ENCODE measurements around the gene HLA-DOB. TPM values are rescaled to one million over a fixed set of nuclear protein-coding genes. Genes with fewer than 3 reads are reported as not detected.

Gene HLA-DOB
- total RNA-seq: not detected

- Histone ChIP-seq H3K27me3 (ENCODE audit: control insufficient read depth in 3 of 3, insufficient read depth in 3 of 3, low read length in 3 of 3) (no peaks in the 10 kb centered on the region), H3K36me3 (ENCODE audit: control insufficient read depth in 3 of 3, insufficient read depth in 3 of 3, low read length in 3 of 3) (no peaks in the 10 kb centered on the region), H3K9me3 (ENCODE audit: control insufficient read depth in 3 of 3, low read length in 3 of 3) (no peaks in the 10 kb centered on the region), H3K4me3 (ENCODE audit: low read length in 3 of 3) (no peak within 1 kb of the TSS), H3K4me1 (ENCODE audit: control insufficient read depth in 3 of 3, insufficient read depth in 3 of 3, low read length in 3 of 3) (no peaks in the 10 kb centered on the region), H3K27ac (ENCODE audit: low read depth, low read length) (no peak within 1 kb of the TSS), H3K9ac (ENCODE audit: low read depth in 1 of 3, low read length in 3 of 3) (no peak within 1 kb of the TSS)
Measured at GRCh38 chr6:32816746-32817204, at the start of gene HLA-DOB. Gene HLA-DOB (minus strand): TSS chr6:32817002. CDS start chr6:32816951, 51 bp downstream.

DNA sequence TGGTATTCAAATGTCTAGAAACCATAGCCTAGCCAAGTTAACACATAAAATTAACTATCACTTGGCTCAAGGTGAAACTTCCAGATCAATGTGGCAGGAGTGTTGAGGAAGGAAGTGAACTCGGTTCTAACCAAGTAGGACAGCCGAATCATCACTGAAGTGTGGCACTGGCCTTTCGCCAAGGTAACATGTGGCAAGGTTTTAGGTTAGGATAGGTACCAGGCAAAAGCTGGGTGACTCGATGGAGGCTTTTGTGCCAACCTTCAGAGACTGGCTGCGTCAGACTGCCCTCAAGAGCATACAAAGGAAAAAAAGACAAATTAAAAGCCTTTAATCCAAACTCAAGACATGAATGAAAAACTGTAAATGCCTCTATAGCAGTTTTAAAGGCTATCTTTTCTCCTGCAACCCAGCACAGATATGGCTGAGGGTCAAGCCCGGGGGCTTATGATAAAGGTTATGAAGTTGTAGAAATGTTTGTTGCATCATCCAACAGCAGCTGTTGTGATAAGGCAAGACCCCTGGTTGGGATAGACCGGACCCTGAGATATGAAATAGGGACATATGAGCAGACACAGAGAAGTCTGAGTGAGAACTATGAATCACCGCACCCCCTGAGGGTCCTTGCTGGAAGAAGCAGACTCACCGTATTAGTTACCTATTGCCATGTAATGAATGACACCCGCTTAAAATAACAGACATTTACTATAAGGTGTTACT is 49.1 kb upstream of the HLA-DOB start:
- no peak overlapping the region for H3K9ac ChIP-seq (ENCODE audit: low read depth in 1 of 3, low read length in 3 of 3)
- H3K27ac ChIP-seq (ENCODE audit: low read depth, low read length): no peak overlapping the region

GRCh38 chr6:32862725-32863124 is 45.9 kb upstream of the HLA-DOB start:
- H3K27me3 ChIP-seq (ENCODE audit: control insufficient read depth in 3 of 3, insufficient read depth in 3 of 3, low read length in 3 of 3): no peaks in the 10 kb centered on the region
- no peak overlapping the region for H3K4me3 ChIP-seq (ENCODE audit: low read length in 3 of 3)
- no peaks in the 10 kb centered on the region for H3K9me3 ChIP-seq (ENCODE audit: control insufficient read depth in 3 of 3, low read length in 3 of 3)
- no peak overlapping the region for H3K27ac ChIP-seq (ENCODE audit: low read depth, low read length)
- no peak overlapping the region for H3K9ac ChIP-seq (ENCODE audit: low read depth in 1 of 3, low read length in 3 of 3)
- peaks cover 0 to 10% (median 2%) of the 10 kb centered on the region in 3 donors for H3K36me3 ChIP-seq (ENCODE audit: control insufficient read depth in 3 of 3, insufficient read depth in 3 of 3, low read length in 3 of 3)
- H3K4me1 ChIP-seq (ENCODE audit: control insufficient read depth in 3 of 3, insufficient read depth in 3 of 3, low read length in 3 of 3): no peaks in the 10 kb centered on the region

More for the DNA sequence above, 49.1 kb upstream of the HLA-DOB start:
- Histone ChIP-seq H3K9me3 (ENCODE audit: control insufficient read depth in 3 of 3, low read length in 3 of 3) (no peaks in the 10 kb centered on the region), H3K4me1 (ENCODE audit: control insufficient read depth in 3 of 3, insufficient read depth in 3 of 3, low read length in 3 of 3) (no peaks in the 10 kb centered on the region), H3K4me3 (ENCODE audit: low read length in 3 of 3) (no peak overlapping the region), H3K27me3 (ENCODE audit: control insufficient read depth in 3 of 3, insufficient read depth in 3 of 3, low read length in 3 of 3) (peaks cover 0 to 4% (median 4%) of the 10 kb centered on the region in 3 donors), H3K36me3 (ENCODE audit: control insufficient read depth in 3 of 3, insufficient read depth in 3 of 3, low read length in 3 of 3) (no peaks in the 10 kb centered on the region)

DNA sequence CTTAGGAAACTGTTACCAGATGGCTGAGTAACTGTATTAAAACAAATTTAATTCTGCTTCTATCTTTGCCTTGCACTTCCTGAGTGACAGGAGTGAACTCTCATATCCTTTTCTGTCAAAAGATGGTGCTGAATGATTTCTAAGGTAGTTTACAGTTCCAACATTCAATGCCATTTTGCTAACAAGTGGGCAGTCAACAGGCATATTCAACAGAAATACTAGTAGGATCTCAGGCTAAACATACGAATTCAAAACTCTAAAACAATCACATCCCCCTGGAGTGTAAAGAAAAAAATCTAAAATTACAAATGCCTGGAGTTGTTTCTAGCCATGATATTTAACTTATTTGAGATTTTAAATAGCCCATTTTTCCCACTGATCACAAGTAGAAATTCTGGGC is 43.9 kb upstream of the HLA-DOB start:
- Histone ChIP-seq H3K4me1 (ENCODE audit: control insufficient read depth in 3 of 3, insufficient read depth in 3 of 3, low read length in 3 of 3) (peaks cover 0 to 4% (median 0%) of the 10 kb centered on the region in 3 donors), H3K9ac (ENCODE audit: low read depth in 1 of 3, low read length in 3 of 3) (no peak overlapping the region), H3K27ac (ENCODE audit: low read depth, low read length) (no peak overlapping the region), H3K27me3 (ENCODE audit: control insufficient read depth in 3 of 3, insufficient read depth in 3 of 3, low read length in 3 of 3) (no peaks in the 10 kb centered on the region), H3K9me3 (ENCODE audit: control insufficient read depth in 3 of 3, low read length in 3 of 3) (no peaks in the 10 kb centered on the region), H3K36me3 (ENCODE audit: control insufficient read depth in 3 of 3, insufficient read depth in 3 of 3, low read length in 3 of 3) (peaks cover 0 to 13% (median 2%) of the 10 kb centered on the region in 3 donors), H3K4me3 (ENCODE audit: low read length in 3 of 3) (no peak overlapping the region)

GRCh38 chr6:32858194-32858593 is 41.4 kb upstream of the HLA-DOB start:
- Histone ChIP-seq H3K4me3 (ENCODE audit: low read length in 3 of 3) (no peak overlapping the region), H3K36me3 (ENCODE audit: control insufficient read depth in 3 of 3, insufficient read depth in 3 of 3, low read length in 3 of 3) (peaks cover 0 to 13% (median 2%) of the 10 kb centered on the region in 3 donors), H3K27ac (ENCODE audit: low read depth, low read length) (no peak overlapping the region), H3K27me3 (ENCODE audit: control insufficient read depth in 3 of 3, insufficient read depth in 3 of 3, low read length in 3 of 3) (no peaks in the 10 kb centered on the region), H3K4me1 (ENCODE audit: control insufficient read depth in 3 of 3, insufficient read depth in 3 of 3, low read length in 3 of 3) (peaks cover 6 to 19% (median 10%) of the 10 kb centered on the region in 3 donors), H3K9me3 (ENCODE audit: control insufficient read depth in 3 of 3, low read length in 3 of 3) (no peaks in the 10 kb centered on the region), H3K9ac (ENCODE audit: low read depth in 1 of 3, low read length in 3 of 3) (no peak overlapping the region)

GRCh38 chr6:32857156-32857891 is 40.5 kb upstream of the HLA-DOB start:
- Histone ChIP-seq H3K27me3 (ENCODE audit: control insufficient read depth in 3 of 3, insufficient read depth in 3 of 3, low read length in 3 of 3) (no peaks in the 10 kb centered on the region), H3K4me1 (ENCODE audit: control insufficient read depth in 3 of 3, insufficient read depth in 3 of 3, low read length in 3 of 3) (peaks cover 9 to 27% (median 16%) of the 10 kb centered on the region in 3 donors)

DNA sequence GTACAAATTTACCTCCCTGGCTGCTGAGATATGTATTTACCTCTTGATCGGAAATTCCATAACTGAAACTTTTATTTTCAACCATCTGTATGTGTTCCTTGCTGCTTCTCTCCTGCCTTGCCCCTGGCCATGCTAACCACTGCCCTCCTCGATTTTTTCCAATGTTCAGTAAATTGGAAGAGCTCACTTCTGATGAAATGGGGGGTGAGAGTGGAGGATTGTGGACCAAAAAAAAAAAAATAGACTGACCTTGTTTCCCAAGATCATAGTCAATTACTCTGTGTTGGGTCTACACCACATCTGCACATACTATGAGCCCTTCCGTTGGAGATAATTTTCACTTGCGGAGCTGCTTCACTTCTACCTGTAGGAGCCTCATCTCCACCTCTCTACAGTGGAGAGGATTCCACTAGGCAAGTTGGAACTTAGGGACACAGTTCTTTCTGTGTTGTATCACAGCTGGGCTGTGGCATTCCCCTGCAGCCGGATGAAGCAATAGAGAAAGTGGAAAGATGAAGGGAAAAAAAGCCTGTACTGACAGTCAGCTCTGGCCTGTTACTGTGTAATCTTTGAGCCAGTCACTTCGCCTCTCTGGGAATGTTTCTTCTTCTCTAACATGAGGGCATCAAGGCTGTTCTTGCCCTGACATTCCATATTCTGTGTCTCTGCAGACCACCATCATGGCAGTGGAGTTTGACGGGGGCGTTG is 38.8 kb upstream of the HLA-DOB start:
- Histone ChIP-seq H3K9me3 (ENCODE audit: control insufficient read depth in 3 of 3, low read length in 3 of 3) (no peaks in the 10 kb centered on the region), H3K27me3 (ENCODE audit: control insufficient read depth in 3 of 3, insufficient read depth in 3 of 3, low read length in 3 of 3) (no peaks in the 10 kb centered on the region), H3K36me3 (ENCODE audit: control insufficient read depth in 3 of 3, insufficient read depth in 3 of 3, low read length in 3 of 3) (peaks cover 10 to 24% (median 15%) of the 10 kb centered on the region in 3 donors), H3K9ac (ENCODE audit: low read depth in 1 of 3, low read length in 3 of 3) (no peak overlapping the region), H3K4me1 (ENCODE audit: control insufficient read depth in 3 of 3, insufficient read depth in 3 of 3, low read length in 3 of 3) (peaks cover 15 to 44% (median 27%) of the 10 kb centered on the region in 3 donors), H3K4me3 (ENCODE audit: low read length in 3 of 3) (no peak overlapping the region), H3K27ac (ENCODE audit: low read depth, low read length) (peak overlapping the region; percentile 95)

More at GRCh38 chr6:32857156-32857891, 40.5 kb upstream of the HLA-DOB start:
- H3K9me3 ChIP-seq (ENCODE audit: control insufficient read depth in 3 of 3, low read length in 3 of 3): no peaks in the 10 kb centered on the region
- peaks cover 0 to 13% (median 2%) of the 10 kb centered on the region in 3 donors for H3K36me3 ChIP-seq (ENCODE audit: control insufficient read depth in 3 of 3, insufficient read depth in 3 of 3, low read length in 3 of 3)
- H3K9ac ChIP-seq (ENCODE audit: low read depth in 1 of 3, low read length in 3 of 3): no peak overlapping the region
- H3K4me3 ChIP-seq (ENCODE audit: low read length in 3 of 3): no peak overlapping the region
- no peak overlapping the region for H3K27ac ChIP-seq (ENCODE audit: low read depth, low read length)

- peak overlapping the region; percentile 89 to 91 (median 89) for H3K4me3 ChIP-seq (ENCODE audit: low read length in 3 of 3)
- peak overlapping the region; percentile 69 to 98 (median 96) for H3K9ac ChIP-seq (ENCODE audit: low read depth in 1 of 3, low read length in 3 of 3)
Measured at GRCh38 chr6:32854376-32855178, 37.8 kb upstream of the HLA-DOB start.

More at GRCh38 chr6:32854376-32855178, 37.8 kb upstream of the HLA-DOB start:
- H3K9me3 ChIP-seq (ENCODE audit: control insufficient read depth in 3 of 3, low read length in 3 of 3): no peaks in the 10 kb centered on the region
- H3K36me3 ChIP-seq (ENCODE audit: control insufficient read depth in 3 of 3, insufficient read depth in 3 of 3, low read length in 3 of 3): peaks cover 18 to 32% (median 25%) of the 10 kb centered on the region in 3 donors
- H3K4me1 ChIP-seq (ENCODE audit: control insufficient read depth in 3 of 3, insufficient read depth in 3 of 3, low read length in 3 of 3): peaks cover 15 to 45% (median 27%) of the 10 kb centered on the region in 3 donors
- no peaks in the 10 kb centered on the region for H3K27me3 ChIP-seq (ENCODE audit: control insufficient read depth in 3 of 3, insufficient read depth in 3 of 3, low read length in 3 of 3)
- H3K27ac ChIP-seq (ENCODE audit: low read depth, low read length): peak overlapping the region; percentile 95

All from skeletal muscle tissue (tissue), 4 donors.